Caco-2 (cell line): Measurements from ENCODE around the gene YY1AP1. TPM values are rescaled to one million over a fixed set of nuclear protein-coding genes. Genes with fewer than 3 reads are reported as not detected.
"Not testable (repeated sequence)": the region's sequence is repeated elsewhere in the genome, so short reads cannot be mapped to it uniquely, and the experiment has no call there.

Source experiments
- BruUV-seq: library from RNA; stranded (reverse); fragments of 400-500 nt; replicated peaks from 2 replicates; lab custom pipeline; 2021; lab: Mats Ljungman, UMichigan
- CTCF ChIA-PET: fragments of 300-600 bp; sonication (Branson Sonifier 250); formaldehyde crosslinking; loops from one replicate; lab custom pipeline; 2022; ENCODE audit warnings: antibody characterized with exemption; lab: Charles Lee
- POLR2A ChIA-PET: fragments of 300-600 bp; sonication (Branson Sonifier 250); formaldehyde crosslinking; loops from one replicate; lab custom pipeline; 2022; ENCODE audit warnings: antibody characterized with exemption; lab: Charles Lee
- DNase-seq, 2 experiments: peaks; one replicate each; pipeline versions ENCODE4 v3.0.0 to v3.0.0-alpha.2; 2020 to 2022
- H3K27me3 ChIP-seq: replicated peaks from 2 replicates; pipeline ENCODE4 v1.6.0; 2011; ENCODE audit warnings: low read length; ENCODE audit not compliant: control insufficient read depth, insufficient read depth
- H3K36me3 ChIP-seq: 2 replicates; pipeline ENCODE4 v1.5.1; 2011; ENCODE audit warnings: low read length; ENCODE audit not compliant: control insufficient read depth, insufficient read depth
- H3K4me1 ChIP-seq: fragments of 250-450 bp; sonication (Bioruptor Pico); 2 replicates; pipeline ENCODE4 v1.5.1; 2020; ENCODE audit warnings: mild to moderate bottlenecking
- H3K4me3 ChIP-seq: 2 replicates; pipeline ENCODE4 v1.5.1; 2011; ENCODE audit warnings: low read depth, mild to moderate bottlenecking, control low read depth, low read length
- H3K9me3 ChIP-seq: fragments of 250-450 bp; sonication (Bioruptor Pico); 2 replicates; pipeline ENCODE4 v1.5.1; 2020; ENCODE audit warnings: mild to moderate bottlenecking, moderate library complexity
- H3K27ac Mint-ChIP-seq: one replicate; pipeline ENCODE4 v1.8.0; 2022; ENCODE audit warnings: mixed read lengths; ENCODE audit not compliant: unreplicated experiment
- H3K27me3 Mint-ChIP-seq: one replicate; pipeline ENCODE4 v1.8.0; 2022; ENCODE audit warnings: mixed read lengths; ENCODE audit not compliant: insufficient read depth, unreplicated experiment
- H3K36me3 Mint-ChIP-seq: one replicate; pipeline ENCODE4 v1.8.0; 2022; ENCODE audit warnings: mild to moderate bottlenecking, mixed read lengths; ENCODE audit not compliant: insufficient read depth, unreplicated experiment
- H3K4me1 Mint-ChIP-seq: one replicate; pipeline ENCODE4 v1.8.0; 2022; ENCODE audit warnings: low read depth, mixed read lengths; ENCODE audit not compliant: unreplicated experiment
- H3K4me3 Mint-ChIP-seq: one replicate; pipeline ENCODE4 v1.8.0; 2022; ENCODE audit warnings: mild to moderate bottlenecking, moderate library complexity, mixed read lengths; ENCODE audit not compliant: unreplicated experiment
- H3K9me3 Mint-ChIP-seq: one replicate; pipeline ENCODE4 v1.8.0; 2022; ENCODE audit warnings: mixed read lengths; ENCODE audit not compliant: unreplicated experiment
- intact Hi-C: fragments of 100-400 bp; cut with micrococcal nuclease; formaldehyde crosslinking; loops from one replicate; pipeline ENCODE4 v1.10.0; 2022; ENCODE audit not compliant: unreplicated experiment
- total RNA-seq: library from RNA; stranded (reverse); gene quantifications from 2 replicates; pipeline ENCODE4 v1.2.3, GENCODE V29; 2022
- TF ChIP-seq, protein P1 (sequence below), 2 experiments: fragments of 200-600 bp in 1 of 2; IDR thresholded peaks; 1 replicate in 1 of 2; 2 replicates in 1 of 2; pipeline versions ENCODE4 v1.5.1 to v1.8.0; 2011 to 2022; ENCODE audit warnings: antibody characterized with exemption in 1 of 2, control low read depth in 1 of 2, inconsistent platforms in 1 of 2, low read depth in 1 of 2, low read length in 1 of 2, mild to moderate bottlenecking in 1 of 2, moderate library complexity in 1 of 2; ENCODE audit not compliant: insufficient read depth in 1 of 2, severe bottlenecking in 1 of 2, unreplicated experiment in 1 of 2

The YY1AP1 gene
- total RNA-seq, 1 experiment from 2014 or later: 63.0 TPM

DNA sequence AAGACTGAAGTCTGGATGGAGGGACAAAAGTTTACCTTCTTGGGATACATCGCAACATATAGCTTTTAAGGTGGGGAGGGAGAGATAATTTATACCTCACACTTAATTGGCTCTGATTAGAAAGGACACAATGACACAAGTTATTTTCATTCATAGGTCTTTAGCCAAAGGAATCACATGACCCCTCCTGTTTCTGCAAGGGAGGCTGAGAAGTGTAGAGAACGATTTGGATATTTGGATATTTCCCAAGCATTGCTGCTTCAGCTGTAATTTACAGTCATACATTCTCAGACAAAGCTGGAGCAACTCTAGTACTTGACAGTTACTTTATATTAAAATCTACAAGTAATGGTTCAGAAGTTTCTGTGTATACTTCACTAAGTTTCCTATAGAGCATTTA, 24.5 kb upstream of the YY1AP1 start:
- intact Hi-C loops: no loop called here
- Mint-ChIP-seq H3K27ac (no peak overlapping the region), H3K4me1 (no peaks in the 10 kb centered on the region), H3K27me3 (no peaks in the 10 kb centered on the region), H3K9me3 (no peaks in the 10 kb centered on the region), H3K4me3 (no peak overlapping the region), H3K36me3 (peaks cover 65% of the 10 kb centered on the region)
- Histone ChIP-seq H3K27me3 (no peaks in the 10 kb centered on the region), H3K4me3 (no peak overlapping the region), H3K4me1 (no peaks in the 10 kb centered on the region), H3K9me3 (no peaks in the 10 kb centered on the region), H3K36me3 (no peaks in the 10 kb centered on the region; the same call in 1 of the 2 replicates)
- TF ChIP-seq, protein P1, sequence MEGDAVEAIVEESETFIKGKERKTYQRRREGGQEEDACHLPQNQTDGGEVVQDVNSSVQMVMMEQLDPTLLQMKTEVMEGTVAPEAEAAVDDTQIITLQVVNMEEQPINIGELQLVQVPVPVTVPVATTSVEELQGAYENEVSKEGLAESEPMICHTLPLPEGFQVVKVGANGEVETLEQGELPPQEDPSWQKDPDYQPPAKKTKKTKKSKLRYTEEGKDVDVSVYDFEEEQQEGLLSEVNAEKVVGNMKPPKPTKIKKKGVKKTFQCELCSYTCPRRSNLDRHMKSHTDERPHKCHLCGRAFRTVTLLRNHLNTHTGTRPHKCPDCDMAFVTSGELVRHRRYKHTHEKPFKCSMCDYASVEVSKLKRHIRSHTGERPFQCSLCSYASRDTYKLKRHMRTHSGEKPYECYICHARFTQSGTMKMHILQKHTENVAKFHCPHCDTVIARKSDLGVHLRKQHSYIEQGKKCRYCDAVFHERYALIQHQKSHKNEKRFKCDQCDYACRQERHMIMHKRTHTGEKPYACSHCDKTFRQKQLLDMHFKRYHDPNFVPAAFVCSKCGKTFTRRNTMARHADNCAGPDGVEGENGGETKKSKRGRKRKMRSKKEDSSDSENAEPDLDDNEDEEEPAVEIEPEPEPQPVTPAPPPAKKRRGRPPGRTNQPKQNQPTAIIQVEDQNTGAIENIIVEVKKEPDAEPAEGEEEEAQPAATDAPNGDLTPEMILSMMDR (IDR thresholded peaks at IDR 0.05; ENCODE audit: insufficient read depth in 1 of 2, low read depth in 1 of 2, low read length in 1 of 2, severe bottlenecking in 1 of 2, unreplicated experiment in 1 of 2): no peak
- no TSS peak for BruUV-seq
- POLR2A ChIA-PET: no interaction called here
- CTCF ChIA-PET: interaction anchor here (1.0 kb wide), 1 partner anchor 95 kb away, joined by 3 read pairs; no protein-coding TSS in a partner anchor
- no peak for DNase-seq

DNA sequence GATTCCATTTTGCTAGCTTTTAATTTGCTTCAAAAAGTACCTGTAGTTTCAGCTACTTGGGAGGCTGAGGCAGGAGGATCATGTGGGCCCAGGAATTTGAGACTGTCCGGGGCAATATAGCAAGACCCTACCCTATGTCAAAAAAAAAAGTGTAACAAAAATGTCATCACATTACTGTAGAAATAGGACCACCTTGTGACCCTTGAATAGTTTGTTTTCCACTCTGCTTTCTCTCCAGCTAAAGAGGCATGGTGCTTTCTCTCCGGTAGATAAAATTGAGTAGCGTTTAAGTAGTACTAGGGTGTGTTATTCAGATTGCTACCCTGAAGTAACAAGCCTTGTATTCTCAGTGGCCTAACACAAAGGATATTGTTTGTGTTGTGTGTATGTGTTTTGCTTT, 24.1 kb upstream of the YY1AP1 start:
- H3K27ac Mint-ChIP-seq, BruUV-seq, POLR2A ChIA-PET, intact Hi-C loops, H3K36me3 ChIP-seq, H3K4me1 ChIP-seq, DNase-seq, H3K4me3 Mint-ChIP-seq, H3K4me1 Mint-ChIP-seq, H3K4me3 ChIP-seq, H3K27me3 Mint-ChIP-seq, H3K9me3 ChIP-seq, H3K27me3 ChIP-seq, H3K9me3 Mint-ChIP-seq: not testable (repeated sequence)
- CTCF ChIA-PET: interaction anchor here (1.0 kb wide), 1 partner anchor 95 kb away, joined by 3 read pairs; no protein-coding TSS in a partner anchor
- peaks cover 61% of the 10 kb centered on the region for H3K36me3 Mint-ChIP-seq

DNA sequence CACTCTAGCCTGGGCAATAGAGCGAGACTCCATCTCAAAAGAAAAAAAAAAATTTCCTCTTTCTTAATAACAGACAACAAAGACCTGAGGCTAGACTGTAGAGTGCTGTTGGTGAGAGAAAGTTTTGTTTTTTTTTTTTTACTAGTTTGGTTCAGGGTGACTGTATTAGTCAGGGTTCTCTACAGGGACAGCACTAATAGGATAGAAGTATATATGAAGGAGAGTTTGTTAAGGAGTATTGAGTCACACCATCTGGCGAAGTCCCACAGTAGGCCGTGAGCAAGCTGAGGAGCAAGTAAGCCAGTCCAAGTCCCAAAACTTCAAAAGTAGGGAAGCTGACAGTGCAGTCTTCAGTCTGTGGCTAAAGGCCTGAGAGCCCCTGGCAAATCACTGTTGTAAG, 22.9 kb upstream of the YY1AP1 start:
- H3K9me3 Mint-ChIP-seq, H3K4me3 Mint-ChIP-seq, H3K4me1 ChIP-seq, H3K4me3 ChIP-seq, H3K4me1 Mint-ChIP-seq, H3K9me3 ChIP-seq, CTCF ChIA-PET, H3K36me3 ChIP-seq, POLR2A ChIA-PET, BruUV-seq, H3K27me3 ChIP-seq, intact Hi-C loops, DNase-seq, H3K27ac Mint-ChIP-seq, H3K27me3 Mint-ChIP-seq: not testable (repeated sequence)
- H3K36me3 Mint-ChIP-seq: peaks cover 52% of the 10 kb centered on the region

DNA sequence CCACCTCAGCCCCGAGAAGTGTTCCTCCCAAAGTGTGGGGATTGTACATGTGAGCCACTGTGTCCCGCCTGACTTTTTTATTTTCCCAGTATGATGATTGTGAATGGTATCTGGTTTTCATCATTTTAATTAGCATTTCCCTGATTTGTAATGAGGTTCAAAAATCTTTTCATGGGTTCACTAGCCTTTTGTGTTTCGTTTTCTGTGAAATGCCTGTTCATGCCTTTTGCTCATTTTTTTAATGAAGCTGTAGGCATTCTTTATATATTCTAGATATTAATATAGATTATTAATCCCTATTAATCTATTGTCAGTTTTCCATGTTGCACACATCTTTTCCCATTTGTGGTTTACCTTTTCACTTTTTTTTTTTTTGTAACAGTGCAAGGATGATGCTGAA, 20.8 kb upstream of the YY1AP1 start:
- H3K36me3 ChIP-seq: no peaks in the 10 kb centered on the region; the same call in 1 of the 2 replicates
- Mint-ChIP-seq H3K27ac (no peak overlapping the region), H3K9me3 (peaks cover 7% of the 10 kb centered on the region), H3K4me3 (no peak overlapping the region), H3K4me1 (no peaks in the 10 kb centered on the region), H3K36me3 (peaks cover 45% of the 10 kb centered on the region), H3K27me3 (no peaks in the 10 kb centered on the region)
- no peak for DNase-seq
- BruUV-seq: no TSS peak
- intact Hi-C loops: no loop called here
- TF ChIP-seq, protein P1 (IDR thresholded peaks at IDR 0.05; ENCODE audit: insufficient read depth in 1 of 2, low read depth in 1 of 2, low read length in 1 of 2, severe bottlenecking in 1 of 2, unreplicated experiment in 1 of 2): no peak
- ChIA-PET POLR2A (no interaction called here), CTCF (no interaction called here)
- no peaks in the 10 kb centered on the region for H3K9me3 ChIP-seq
- no peaks in the 10 kb centered on the region for H3K27me3 ChIP-seq
- H3K4me1 ChIP-seq: no peaks in the 10 kb centered on the region
- no peak overlapping the region for H3K4me3 ChIP-seq
